Subcutaneous adipose tissue (tissue), 4 donors: Measurements from ENCODE around the gene SLC25A40. TPM values are rescaled to one million over a fixed set of nuclear protein-coding genes. Genes with fewer than 3 reads are reported as not detected.

Experiments used
- CTCF ChIP-seq: fragments of 450-650 bp; IDR thresholded peaks from one replicate; pipeline ENCODE4 v1.5.1; 2016; ENCODE audit warnings: low read depth, mild to moderate bottlenecking, control low read depth, antibody characterized with exemption, moderate library complexity
- total RNA-seq, 4 donors: library from RNA; depleted of rRNA; stranded (reverse); fragments of >200 nt; gene quantifications; one replicate each; pipeline ENCODE4 v1.1.0, GENCODE V29; 2016

The SLC25A40 gene, protein sequence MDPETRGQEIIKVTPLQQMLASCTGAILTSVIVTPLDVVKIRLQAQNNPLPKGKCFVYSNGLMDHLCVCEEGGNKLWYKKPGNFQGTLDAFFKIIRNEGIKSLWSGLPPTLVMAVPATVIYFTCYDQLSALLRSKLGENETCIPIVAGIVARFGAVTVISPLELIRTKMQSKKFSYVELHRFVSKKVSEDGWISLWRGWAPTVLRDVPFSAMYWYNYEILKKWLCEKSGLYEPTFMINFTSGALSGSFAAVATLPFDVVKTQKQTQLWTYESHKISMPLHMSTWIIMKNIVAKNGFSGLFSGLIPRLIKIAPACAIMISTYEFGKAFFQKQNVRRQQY
- total RNA-seq, result 10 to 100 TPM in 3 of 4 donors, 1 to 10 TPM in 1; 7.2 to 32.1 (median 18.0) TPM

- no peak for TF ChIP-seq CTCF
Observed at GRCh38 chr7:87876040-87876868, at the start of gene SLC25A40, which contains the start of gene DBF4. SLC25A40 (minus strand) TSS chr7:87876360; CDS start chr7:87858727, 17,633 bp downstream. DBF4 (plus strand) TSS chr7:87876493; CDS start chr7:87876733, 240 bp downstream.

DNA sequence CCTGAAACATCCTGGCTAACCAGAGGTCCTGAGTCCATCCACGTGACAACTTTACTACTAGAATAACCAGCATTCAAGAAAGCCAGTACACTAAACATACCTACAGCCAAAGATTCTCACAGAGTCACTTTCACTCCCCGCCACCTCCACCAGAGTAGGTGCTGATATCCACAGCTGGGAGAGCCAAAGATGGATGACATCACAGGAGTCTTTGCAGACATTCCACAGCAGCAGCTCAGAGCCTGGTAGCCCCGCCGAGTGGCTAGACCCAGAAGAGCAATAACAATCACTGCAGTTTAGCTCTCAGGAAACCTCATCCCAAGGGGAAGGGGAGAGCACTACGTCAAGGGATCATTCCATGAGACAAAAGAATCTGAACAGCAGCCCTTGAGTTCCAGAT is 44.4 kb upstream of the SLC25A40 start:
- no peak for TF ChIP-seq CTCF

DNA sequence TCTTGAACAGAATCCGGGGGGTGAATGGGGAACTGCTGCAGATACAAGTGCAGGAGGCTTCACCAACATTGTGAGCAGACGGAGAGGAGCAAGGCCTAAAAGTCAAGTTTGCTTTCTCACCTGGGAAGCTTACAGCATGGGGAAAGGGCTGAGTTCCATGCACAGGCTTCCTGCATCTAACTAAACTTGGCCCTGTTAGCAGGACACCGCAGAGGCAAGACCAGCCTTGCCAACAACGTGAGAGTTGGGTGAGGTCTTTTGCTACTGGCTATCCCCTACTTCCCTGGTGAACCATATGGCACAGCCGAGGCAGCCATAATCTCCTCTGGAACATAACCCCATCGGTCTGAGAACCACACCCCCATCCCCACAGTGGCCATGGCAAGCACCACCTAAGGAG is 43.7 kb upstream of the SLC25A40 start:
- TF ChIP-seq CTCF, result no peak

DNA sequence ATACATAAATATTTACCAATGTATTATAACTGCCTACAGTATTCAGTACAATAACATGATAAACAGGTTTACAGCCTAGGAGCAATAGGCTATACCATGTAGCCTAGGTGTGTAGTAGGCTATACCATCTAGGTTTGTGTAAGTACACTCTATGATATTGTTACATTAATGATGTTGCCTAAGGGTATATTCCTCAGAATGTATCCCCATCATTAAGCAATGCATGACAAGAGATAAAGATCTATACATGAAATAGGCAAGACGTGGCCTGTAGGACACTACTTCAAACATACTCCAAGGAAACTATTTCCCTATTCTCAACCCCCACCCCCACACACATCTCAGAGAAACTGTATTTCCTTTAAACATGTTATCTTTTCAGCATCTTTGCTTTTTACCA is 42.6 kb upstream of the SLC25A40 start:
- no peak for TF ChIP-seq CTCF

- no peak for TF ChIP-seq CTCF
Observed at GRCh38 chr7:87912121-87912520, 36.0 kb upstream of the SLC25A40 start.

- TF ChIP-seq CTCF, result no peak
Observed at GRCh38 chr7:87899255-87899654, 23.1 kb upstream of the SLC25A40 start.

GRCh38 chr7:87895363-87895762 is 19.2 kb upstream of the SLC25A40 start:
- TF ChIP-seq CTCF, result no peak
